ENCODE measurements around the gene SMOC2. TPM values are rescaled to one million over a fixed set of nuclear protein-coding genes. Genes with fewer than 3 reads are reported as not detected.

The SMOC2 gene
- total and polyA plus RNA-seq, 2 donors (not counting 1 experiment from before 2014, with no cell fraction given): 0.37 TPM; not detected in 1

DNA sequence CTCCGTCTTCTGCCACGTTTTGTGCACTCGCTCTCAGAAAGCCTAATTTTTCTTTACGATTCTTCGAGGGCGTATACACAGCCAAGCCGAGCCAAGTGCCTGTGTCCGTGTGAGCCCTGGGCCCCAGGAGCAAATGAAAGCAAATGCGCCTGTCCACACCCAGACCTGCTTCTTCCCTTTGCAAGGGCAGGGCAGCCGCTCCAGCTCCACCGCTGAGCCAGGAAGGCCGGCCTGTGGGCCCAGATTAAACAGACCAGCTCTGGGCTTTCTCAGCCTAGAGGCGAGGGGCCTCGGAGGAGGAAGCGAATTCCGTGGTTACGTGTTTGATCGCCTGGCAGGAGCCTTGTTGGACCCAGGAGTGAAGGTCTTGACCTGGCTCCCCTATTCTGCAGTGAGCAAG, 184.6 kb downstream of the SMOC2 start:
- ATAC-seq (ENCODE audit: low read depth): no peak
- no peak for TF ChIP-seq EZH2 (IDR thresholded peaks at IDR 0.05; ENCODE audit: borderline replicate concordance, insufficient read depth, low read depth, low read length, poor library complexity, severe bottlenecking)
- TF ChIP-seq, protein P1, sequence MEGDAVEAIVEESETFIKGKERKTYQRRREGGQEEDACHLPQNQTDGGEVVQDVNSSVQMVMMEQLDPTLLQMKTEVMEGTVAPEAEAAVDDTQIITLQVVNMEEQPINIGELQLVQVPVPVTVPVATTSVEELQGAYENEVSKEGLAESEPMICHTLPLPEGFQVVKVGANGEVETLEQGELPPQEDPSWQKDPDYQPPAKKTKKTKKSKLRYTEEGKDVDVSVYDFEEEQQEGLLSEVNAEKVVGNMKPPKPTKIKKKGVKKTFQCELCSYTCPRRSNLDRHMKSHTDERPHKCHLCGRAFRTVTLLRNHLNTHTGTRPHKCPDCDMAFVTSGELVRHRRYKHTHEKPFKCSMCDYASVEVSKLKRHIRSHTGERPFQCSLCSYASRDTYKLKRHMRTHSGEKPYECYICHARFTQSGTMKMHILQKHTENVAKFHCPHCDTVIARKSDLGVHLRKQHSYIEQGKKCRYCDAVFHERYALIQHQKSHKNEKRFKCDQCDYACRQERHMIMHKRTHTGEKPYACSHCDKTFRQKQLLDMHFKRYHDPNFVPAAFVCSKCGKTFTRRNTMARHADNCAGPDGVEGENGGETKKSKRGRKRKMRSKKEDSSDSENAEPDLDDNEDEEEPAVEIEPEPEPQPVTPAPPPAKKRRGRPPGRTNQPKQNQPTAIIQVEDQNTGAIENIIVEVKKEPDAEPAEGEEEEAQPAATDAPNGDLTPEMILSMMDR (IDR thresholded peaks at IDR 0.05): no peak
- Mint-ChIP-seq H3K4me3 (no peak overlapping the region), H3K9me3 (ENCODE audit: insufficient read depth) (peaks cover 3% of the 10 kb centered on the region), H3K4me1 (no peaks in the 10 kb centered on the region), H3K27me3 (no peaks in the 10 kb centered on the region), H3K27ac (no peak overlapping the region)
- Histone ChIP-seq H3K4me1 (ENCODE audit: control insufficient read depth in 2 of 2, insufficient read depth in 2 of 2, low read length in 2 of 2) (no peaks in the 10 kb centered on the region), H4K20me1 (ENCODE audit: control insufficient read depth, insufficient read depth, low read length, poor library complexity, severe bottlenecking) (no peaks in the 10 kb centered on the region), H3K79me2 (ENCODE audit: control insufficient read depth, insufficient read depth, low read length) (no peaks in the 10 kb centered on the region), H3K27ac (ENCODE audit: low read length in 2 of 2) (no peak overlapping the region), H3K9ac (ENCODE audit: low read length) (no peak overlapping the region), H3K36me3 (replicated peaks in 1 of 2; ENCODE audit: control extremely low read depth in 1 of 2, control insufficient read depth in 1 of 2, extremely low read depth in 1 of 2, insufficient read depth in 2 of 2, low read length in 1 of 2) (no peaks in the 10 kb centered on the region), H3K4me2 (replicated peaks; ENCODE audit: low read depth, low read length, poor library complexity, severe bottlenecking) (no peak overlapping the region), H3K9me3 (ENCODE audit: control extremely low read depth in 1 of 3, control insufficient read depth in 2 of 3, insufficient read depth in 1 of 3, low read length in 2 of 3) (peaks cover 0 to 27% (median 2%) of the 10 kb centered on the region in 3 donors), H3K4me3 (ENCODE audit: control extremely low read depth in 1 of 5, extremely low read depth in 1 of 5, insufficient read depth in 1 of 5, low read depth in 2 of 5, low read length in 4 of 5) (no peak overlapping the region), H3K27me3 (replicated peaks in 1 of 4; ENCODE audit: control extremely low read depth in 1 of 4, control insufficient read depth in 3 of 4, insufficient read depth in 4 of 4, low read length in 3 of 4) (no peaks in the 10 kb centered on the region), H2AFZ (ENCODE audit: insufficient read depth, low read depth, low read length, poor library complexity, severe bottlenecking) (no peak overlapping the region)
- ChIA-PET CTCF (no interaction called here), POLR2A (no interaction called here)
- DNase-seq: no peak
- 87% methylated on average over 18 of the region's 18 CpGs for WGBS (ENCODE audit: insufficient coverage)
- intact Hi-C loops (cut with micrococcal nuclease): no loop called here

DNA sequence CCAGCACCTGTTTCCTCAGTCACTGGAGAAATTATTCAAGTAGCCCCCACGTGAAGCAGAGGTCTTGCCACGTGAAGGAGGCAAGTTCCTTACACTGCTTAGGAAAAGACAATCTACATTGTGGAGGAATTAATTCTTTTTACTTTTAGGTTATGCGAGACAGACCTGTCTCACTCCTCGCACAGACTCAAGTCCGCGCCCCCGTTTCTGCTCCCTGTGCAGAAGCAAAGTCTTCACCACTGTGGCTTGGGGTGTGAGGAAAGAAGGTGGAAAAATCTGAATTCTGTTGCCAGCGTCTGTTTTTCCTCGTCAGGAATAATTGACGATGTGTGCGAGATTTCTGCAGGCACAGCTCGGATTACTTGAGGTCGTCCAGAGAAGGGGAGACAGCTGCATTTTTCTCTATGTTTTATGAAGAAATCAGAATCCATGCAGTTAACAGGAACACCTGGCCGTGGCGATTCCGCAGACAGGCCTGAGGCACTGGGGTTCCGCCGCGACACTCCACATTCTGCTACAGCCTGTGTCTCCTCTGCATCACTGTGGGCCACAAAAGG, 185.1 kb downstream of the SMOC2 start:
- H3K36me3 ChIP-seq (replicated peaks in 1 of 2; ENCODE audit: control extremely low read depth in 1 of 2, control insufficient read depth in 1 of 2, extremely low read depth in 1 of 2, insufficient read depth in 2 of 2, low read length in 1 of 2): no peaks in the 10 kb centered on the region
- no peak for TF ChIP-seq EZH2 (IDR thresholded peaks at IDR 0.05; ENCODE audit: borderline replicate concordance, insufficient read depth, low read depth, low read length, poor library complexity, severe bottlenecking)
- TF ChIP-seq, protein P1 (IDR thresholded peaks at IDR 0.05): no peak
- H3K79me2 ChIP-seq (ENCODE audit: control insufficient read depth, insufficient read depth, low read length): no peaks in the 10 kb centered on the region
- H3K4me1 ChIP-seq (ENCODE audit: control insufficient read depth in 2 of 2, insufficient read depth in 2 of 2, low read length in 2 of 2): no peaks in the 10 kb centered on the region
- no peak overlapping the region for H3K9ac ChIP-seq (ENCODE audit: low read length)
- POLR2A ChIA-PET: no interaction called here
- Mint-ChIP-seq H3K27ac (no peak overlapping the region), H3K27me3 (no peaks in the 10 kb centered on the region), H3K4me3 (no peak overlapping the region), H3K9me3 (ENCODE audit: insufficient read depth) (peaks cover 3% of the 10 kb centered on the region), H3K4me1 (no peaks in the 10 kb centered on the region)
- H3K9me3 ChIP-seq (ENCODE audit: control extremely low read depth in 1 of 3, control insufficient read depth in 2 of 3, insufficient read depth in 1 of 3, low read length in 2 of 3): peaks cover 0 to 27% (median under 1%) of the 10 kb centered on the region in 3 donors
- H3K4me3 ChIP-seq (ENCODE audit: control extremely low read depth in 1 of 5, extremely low read depth in 1 of 5, insufficient read depth in 1 of 5, low read depth in 2 of 5, low read length in 4 of 5): no peak overlapping the region
- H3K27me3 ChIP-seq (replicated peaks in 1 of 4; ENCODE audit: control extremely low read depth in 1 of 4, control insufficient read depth in 3 of 4, insufficient read depth in 4 of 4, low read length in 3 of 4): no peaks in the 10 kb centered on the region
- H3K27ac ChIP-seq (ENCODE audit: low read length in 2 of 2): no peak overlapping the region
- ATAC-seq (ENCODE audit: low read depth): no peak
- CTCF ChIA-PET: no interaction called here
- no peak overlapping the region for H3K4me2 ChIP-seq (replicated peaks; ENCODE audit: low read depth, low read length, poor library complexity, severe bottlenecking)
- WGBS (ENCODE audit: insufficient coverage): 95% methylated on average over 17 of the region's 19 CpGs
- no peak overlapping the region for H2AFZ ChIP-seq (ENCODE audit: insufficient read depth, low read depth, low read length, poor library complexity, severe bottlenecking)
- intact Hi-C loops (cut with micrococcal nuclease): no loop called here
- no peaks in the 10 kb centered on the region for H4K20me1 ChIP-seq (ENCODE audit: control insufficient read depth, insufficient read depth, low read length, poor library complexity, severe bottlenecking)
- no peak for DNase-seq

All from B cell (primary cell).